GM19193 (cell line): ENCODE measurements around the gene FAM168A.

Experiments
- POLR2A ChIP-seq: IDR thresholded peaks from 4 replicates; pipeline ENCODE4 v1.6.1; 2011; ENCODE audit not compliant: insufficient read depth, insufficient read length; ENCODE audit errors: extremely low read depth

Gene FAM168A

GRCh38 chr11:73367482-73368024, 230.4 kb downstream of the FAM168A start:
- no peak for TF ChIP-seq POLR2A

GRCh38 chr11:73366953-73367352, 231.0 kb downstream of the FAM168A start:
- TF ChIP-seq POLR2A, result no peak

DNA sequence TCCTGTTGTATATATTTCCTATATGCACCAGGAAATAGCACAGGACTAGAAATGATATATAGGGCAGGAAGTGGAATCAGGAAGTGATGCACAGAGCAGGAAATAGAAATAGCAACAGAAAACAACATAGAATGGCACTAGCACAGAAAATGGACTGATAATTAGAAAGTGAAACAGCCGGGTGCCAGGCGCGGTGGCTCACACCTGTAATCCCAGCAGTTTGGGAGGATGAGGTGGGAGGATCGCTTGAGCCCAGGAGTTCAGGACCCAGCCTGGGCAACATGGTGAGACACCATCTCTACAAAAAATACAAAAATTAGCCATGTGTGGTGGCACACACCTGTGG, 231.7 kb downstream of the FAM168A start:
- TF ChIP-seq POLR2A, result no peak

GRCh38 chr11:73365352-73366264, 232.3 kb downstream of the FAM168A start:
- no peak for TF ChIP-seq POLR2A

DNA sequence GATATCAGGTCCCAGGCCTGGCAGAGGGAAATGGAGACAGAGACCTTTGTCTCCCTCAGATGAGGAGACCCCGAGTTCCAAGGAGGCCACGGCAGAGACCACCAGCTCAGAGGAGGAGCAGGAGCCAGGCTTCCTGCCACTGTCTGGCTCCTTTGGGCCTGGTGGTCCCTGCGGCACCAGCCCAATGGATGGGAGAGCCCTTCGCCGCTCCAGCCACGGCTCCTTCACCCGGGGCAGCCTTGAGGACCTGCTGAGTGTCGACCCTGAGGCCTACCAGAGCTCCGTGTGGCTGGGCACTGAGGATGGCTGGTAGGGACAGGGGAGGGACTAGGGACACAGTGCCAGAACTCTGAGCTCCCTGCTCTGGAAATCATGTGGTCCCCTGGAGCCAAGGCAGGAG, 234.8 kb downstream of the FAM168A start:
- TF ChIP-seq POLR2A, result no peak

- no peak for TF ChIP-seq POLR2A
Observed at GRCh38 chr11:73361953-73362776, 235.7 kb downstream of the FAM168A start.

DNA sequence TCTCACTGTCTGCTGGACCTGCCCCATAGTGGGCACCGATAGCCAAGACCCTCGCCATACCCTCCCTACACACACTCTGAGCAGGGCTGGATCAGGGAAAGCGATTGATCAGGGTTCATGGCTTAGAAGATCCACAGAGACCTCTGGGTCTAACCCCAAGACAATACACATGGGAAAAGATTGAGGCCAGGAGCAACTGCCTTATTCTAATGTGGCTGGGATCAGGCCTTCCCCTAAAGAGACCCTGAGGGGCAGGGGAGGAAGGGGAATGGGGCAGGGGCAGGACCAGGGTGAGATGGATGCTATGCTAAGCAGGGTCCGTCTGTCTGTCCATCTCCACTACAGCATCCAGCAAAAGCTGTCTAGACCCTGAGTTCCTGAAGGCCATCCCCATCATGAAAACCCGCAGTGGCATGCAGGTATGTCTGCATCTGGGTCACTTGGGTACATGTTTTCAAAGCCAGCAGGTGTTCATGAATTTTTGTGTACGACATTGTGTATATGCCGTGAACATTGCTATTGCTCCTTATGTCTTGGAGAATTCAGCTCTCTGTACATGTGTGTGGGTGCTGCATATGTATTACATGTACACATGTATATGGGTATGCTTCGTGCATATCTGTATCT, 237.1 kb downstream of the FAM168A start:
- no peak for TF ChIP-seq POLR2A

DNA sequence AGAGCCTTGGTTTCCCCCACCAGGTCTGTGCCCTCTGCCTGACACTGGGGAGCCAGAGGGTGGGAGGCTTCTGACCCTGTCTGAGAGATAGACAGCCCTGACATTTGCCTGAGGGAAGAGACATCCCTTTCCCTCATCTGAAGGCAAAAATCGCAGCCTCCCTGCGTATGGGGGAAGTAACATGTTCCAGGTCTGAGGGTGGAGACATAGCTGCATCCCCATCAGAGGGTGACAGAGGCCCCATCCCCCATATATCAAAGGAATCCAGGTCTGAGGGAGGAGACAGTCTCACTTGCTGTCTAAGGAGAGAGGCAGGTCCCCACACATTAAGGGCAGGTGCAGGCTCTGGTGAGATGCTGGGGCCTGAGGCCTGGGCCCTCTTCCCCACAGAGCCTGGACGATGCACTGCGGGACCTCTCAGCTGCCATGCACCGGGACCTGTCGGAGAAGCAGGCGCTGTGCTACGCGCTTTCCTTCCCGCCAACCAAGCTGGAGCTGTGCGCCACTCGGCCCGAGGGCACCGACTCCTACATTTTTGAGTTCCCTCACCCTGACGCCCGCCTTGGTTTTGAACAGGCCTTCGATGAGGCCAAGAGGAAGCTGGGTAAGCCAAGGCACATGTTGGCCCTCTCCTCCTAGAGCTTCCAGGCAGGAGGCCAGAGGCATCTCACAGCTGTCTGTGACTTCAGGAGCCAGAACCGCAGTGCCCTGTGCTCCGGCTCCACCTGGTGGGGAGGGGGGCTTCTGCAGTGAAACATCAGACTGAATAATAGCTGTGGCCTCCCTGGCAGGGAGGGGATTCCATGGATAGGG, 237.8 kb downstream of the FAM168A start:
- TF ChIP-seq POLR2A, result no peak

GRCh38 chr11:73359341-73359740, 238.6 kb downstream of the FAM168A start:
- TF ChIP-seq POLR2A, result no peak

DNA sequence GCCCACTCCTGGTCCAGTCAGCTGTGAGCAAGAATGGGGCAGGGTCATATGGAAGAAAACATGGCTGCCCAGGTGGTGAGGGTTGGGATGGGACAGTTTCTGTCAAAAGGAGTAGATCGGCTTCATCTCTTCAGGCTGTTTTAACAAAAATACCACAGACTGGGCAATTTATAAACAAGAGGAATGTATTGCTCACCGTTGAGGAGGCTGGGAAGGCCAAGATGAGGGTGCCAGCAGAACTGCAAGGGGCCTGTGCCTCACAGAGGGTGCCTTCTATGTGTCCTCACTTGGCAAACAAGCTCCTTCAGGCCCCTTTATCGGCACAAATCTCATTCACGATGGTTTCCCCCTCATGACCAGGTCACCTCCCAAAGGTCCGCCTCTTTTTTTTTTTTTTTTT, 239.8 kb downstream of the FAM168A start:
- no peak for TF ChIP-seq POLR2A

- no peak for TF ChIP-seq POLR2A
Observed at GRCh38 chr11:73356979-73357860, 240.7 kb downstream of the FAM168A start.

DNA sequence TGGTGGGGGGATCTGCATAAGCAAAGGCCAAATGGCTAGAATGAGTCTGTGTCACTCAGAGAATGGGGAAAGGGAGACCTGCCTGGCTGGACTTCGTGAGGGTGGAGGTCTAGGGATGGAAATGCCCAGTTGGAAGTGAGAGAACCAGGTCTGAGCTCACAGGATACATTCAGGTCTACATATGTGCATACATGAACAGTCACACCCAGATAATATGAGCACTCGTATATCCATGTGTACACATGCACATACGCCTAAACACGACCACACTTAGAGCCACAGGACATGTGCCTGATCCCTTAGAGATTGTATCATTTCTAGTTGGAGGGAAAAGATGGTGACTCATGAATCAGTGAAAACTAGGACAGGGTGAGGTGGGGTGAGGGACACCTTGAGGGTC, 242.8 kb downstream of the FAM168A start:
- TF ChIP-seq POLR2A, result no peak

GRCh38 chr11:73353422-73353821, 244.5 kb downstream of the FAM168A start:
- TF ChIP-seq POLR2A, result no peak

DNA sequence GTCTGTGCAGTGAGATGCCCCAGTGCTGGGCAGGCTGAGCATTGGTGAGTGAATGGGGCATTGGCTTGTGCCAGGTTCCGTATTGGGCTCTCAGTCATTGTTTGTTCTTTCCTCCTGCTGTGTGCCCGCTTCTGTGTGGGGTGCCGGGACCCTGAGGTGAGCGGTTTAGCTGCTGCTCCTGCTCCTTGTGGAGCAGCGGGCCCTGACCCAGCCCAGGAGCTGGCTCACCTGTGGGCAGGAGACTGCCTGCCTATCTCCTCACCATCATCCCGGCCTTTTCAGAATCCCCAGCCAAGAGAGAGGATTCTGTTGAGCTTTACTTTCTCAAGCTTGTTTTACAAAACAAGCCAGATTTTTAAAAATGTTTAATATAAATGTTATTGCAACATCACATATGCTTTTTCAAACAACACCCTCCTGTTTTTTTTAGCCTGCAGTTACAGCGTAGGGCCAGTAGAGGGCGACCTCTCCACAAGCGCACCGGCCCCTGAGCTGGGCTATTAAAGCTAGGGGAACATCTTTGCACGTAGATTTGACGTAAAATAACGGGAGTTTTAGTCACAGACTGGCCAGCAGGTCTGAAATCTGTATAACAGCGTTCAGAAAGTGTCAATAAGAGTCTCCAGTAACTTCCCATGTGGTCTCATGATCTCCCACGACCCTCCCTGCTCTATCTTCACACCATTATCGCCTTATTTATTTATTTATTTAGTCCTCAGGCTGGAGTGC, 246.8 kb downstream of the FAM168A start:
- no peak for TF ChIP-seq POLR2A
